ENCODE data around the gene FRMPD2.

- no peak for TF ChIP-seq CTCF (IDR thresholded peaks at IDR 0.05; ENCODE audit: extremely low read depth in 1 of 2, insufficient read depth in 1 of 2, low read depth in 1 of 2, low read length in 2 of 2)
- TF ChIP-seq POLR2A (IDR thresholded peaks at IDR 0.05; ENCODE audit: low read depth, low read length), result no peak
These were observed 79.7 kb downstream of the FRMPD2 start for GRCh38 chr10:48194830-48195229.

Measured in endothelial cell of umbilical vein (primary cell).